Ectodermal cell (in vitro differentiated cells): ENCODE results near the gene MT1A.
"Not testable (repeated sequence)": the region's sequence is repeated elsewhere in the genome, so short reads cannot be mapped to it uniquely, and the experiment has no call there.

Source experiments
- H3K27ac ChIP-seq: 2 replicates; pipeline ENCODE4 v1.7.0; 2013; ENCODE audit warnings: mild to moderate bottlenecking, low read depth, low read length; ENCODE audit not compliant: insufficient read depth, poor library complexity, severe bottlenecking
- H3K27me3 ChIP-seq: 2 replicates; pipeline ENCODE4 v1.7.0; 2013; ENCODE audit warnings: mild to moderate bottlenecking, low read length; ENCODE audit not compliant: insufficient read depth, control insufficient read depth, poor library complexity, severe bottlenecking
- H3K36me3 ChIP-seq: one replicate; pipeline ENCODE4 v1.7.0; 2013; ENCODE audit warnings: low read length; ENCODE audit not compliant: control insufficient read depth, insufficient read depth
- H3K4me1 ChIP-seq: one replicate; pipeline ENCODE4 v1.7.0; 2013; ENCODE audit warnings: low read length; ENCODE audit not compliant: control insufficient read depth, insufficient read depth
- H3K4me3 ChIP-seq: 2 replicates; pipeline ENCODE4 v1.7.0; 2013; ENCODE audit warnings: low read depth, low read length, control low read depth; ENCODE audit not compliant: insufficient read depth
- H3K9me3 ChIP-seq: 2 replicates; pipeline ENCODE4 v1.7.0; 2013; ENCODE audit warnings: mild to moderate bottlenecking, low read length, moderate library complexity; ENCODE audit not compliant: control insufficient read depth
- WGBS, 2 experiments: methylation state at CpG; one replicate each; pipeline ENCODE4 v1.1.7; 2013; ENCODE audit warnings: missing lambda C conversion rate in 2 of 2; 5-methylcytosine and 5-hydroxymethylcytosine counted together

MT1A gene

DNA sequence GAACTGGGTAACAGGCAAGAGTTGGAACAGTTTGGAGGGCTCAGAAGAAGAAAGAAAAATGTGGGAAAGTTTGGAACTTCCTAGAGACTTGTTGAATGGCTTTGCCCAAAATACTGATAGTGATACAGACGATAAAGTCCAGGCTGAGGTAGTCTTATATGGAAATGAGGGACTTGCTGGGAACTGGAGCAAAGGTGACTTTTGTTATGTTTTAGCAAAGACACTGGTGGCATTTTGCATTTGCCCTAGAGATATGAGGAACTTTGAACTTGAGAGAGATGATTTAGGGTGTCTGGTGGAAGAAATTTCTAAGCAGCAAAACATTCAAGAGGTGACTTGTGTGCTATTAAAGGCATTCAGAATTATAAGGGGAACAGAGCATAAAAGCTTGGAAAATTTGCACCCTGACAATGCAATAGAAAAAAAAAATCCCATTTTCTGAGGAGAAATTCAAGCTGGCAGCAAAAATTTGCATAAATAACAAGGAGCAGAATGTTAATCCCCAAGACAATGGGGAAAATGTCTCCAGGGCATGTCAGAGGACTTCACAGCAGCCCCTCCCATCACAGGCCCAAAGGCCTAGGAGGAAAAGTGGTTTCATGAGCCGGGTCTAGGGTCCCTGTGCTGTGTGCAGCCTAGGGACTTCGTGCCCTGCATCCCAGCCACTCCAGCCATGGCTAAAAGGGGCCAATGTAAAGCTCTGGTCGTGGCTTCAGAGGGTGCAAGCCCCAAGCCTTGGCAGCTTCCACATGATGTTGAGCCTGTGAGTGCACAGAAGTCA is 16.6 kb upstream of the MT1A start:
- H3K9me3 ChIP-seq, H3K4me3 ChIP-seq, H3K27ac ChIP-seq, H3K36me3 ChIP-seq: not testable (repeated sequence)
- WGBS, 2 experiments: 40 to 41% methylated on average over 4 of the region's 4 CpGs
- peaks cover 13% of the 10 kb centered on the region for H3K4me1 ChIP-seq
- peaks cover 81% of the 10 kb centered on the region for H3K27me3 ChIP-seq

GRCh38 chr16:56623184-56623583 is 15.3 kb upstream of the MT1A start:
- not testable (repeated sequence) for H3K4me3 ChIP-seq, H3K9me3 ChIP-seq, H3K4me1 ChIP-seq, H3K27ac ChIP-seq, H3K36me3 ChIP-seq
- H3K27me3 ChIP-seq: peaks cover 78% of the 10 kb centered on the region
- 93% methylated on average over 5 of the region's 5 CpGs for WGBS, 2 experiments

DNA sequence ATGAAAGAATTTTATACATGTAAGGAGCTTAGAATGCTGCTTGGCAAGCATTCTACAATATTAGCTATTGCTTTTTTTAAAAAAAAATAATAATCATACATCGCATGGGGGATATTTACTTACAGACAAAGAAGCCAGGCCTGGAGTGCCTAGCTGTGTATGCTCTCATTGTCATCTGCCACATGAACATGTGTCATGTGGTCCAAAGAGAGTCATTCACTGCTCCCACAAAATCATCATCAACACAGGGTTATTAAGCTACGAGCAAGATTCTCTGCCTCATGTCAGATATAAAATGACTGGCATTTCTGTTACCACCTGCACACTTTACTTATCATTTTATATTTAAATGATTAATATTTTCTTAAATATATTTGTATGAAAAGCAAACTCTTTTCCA is 14.8 kb upstream of the MT1A start:
- H3K9me3 ChIP-seq: no peaks in the 10 kb centered on the region
- no peak overlapping the region for H3K4me3 ChIP-seq
- H3K27ac ChIP-seq: no peak overlapping the region
- 96% methylated on average over 2 of the region's 2 CpGs for WGBS, 2 experiments
- no peaks in the 10 kb centered on the region for H3K4me1 ChIP-seq
- H3K36me3 ChIP-seq: no peaks in the 10 kb centered on the region
- peaks cover 78% of the 10 kb centered on the region for H3K27me3 ChIP-seq

DNA sequence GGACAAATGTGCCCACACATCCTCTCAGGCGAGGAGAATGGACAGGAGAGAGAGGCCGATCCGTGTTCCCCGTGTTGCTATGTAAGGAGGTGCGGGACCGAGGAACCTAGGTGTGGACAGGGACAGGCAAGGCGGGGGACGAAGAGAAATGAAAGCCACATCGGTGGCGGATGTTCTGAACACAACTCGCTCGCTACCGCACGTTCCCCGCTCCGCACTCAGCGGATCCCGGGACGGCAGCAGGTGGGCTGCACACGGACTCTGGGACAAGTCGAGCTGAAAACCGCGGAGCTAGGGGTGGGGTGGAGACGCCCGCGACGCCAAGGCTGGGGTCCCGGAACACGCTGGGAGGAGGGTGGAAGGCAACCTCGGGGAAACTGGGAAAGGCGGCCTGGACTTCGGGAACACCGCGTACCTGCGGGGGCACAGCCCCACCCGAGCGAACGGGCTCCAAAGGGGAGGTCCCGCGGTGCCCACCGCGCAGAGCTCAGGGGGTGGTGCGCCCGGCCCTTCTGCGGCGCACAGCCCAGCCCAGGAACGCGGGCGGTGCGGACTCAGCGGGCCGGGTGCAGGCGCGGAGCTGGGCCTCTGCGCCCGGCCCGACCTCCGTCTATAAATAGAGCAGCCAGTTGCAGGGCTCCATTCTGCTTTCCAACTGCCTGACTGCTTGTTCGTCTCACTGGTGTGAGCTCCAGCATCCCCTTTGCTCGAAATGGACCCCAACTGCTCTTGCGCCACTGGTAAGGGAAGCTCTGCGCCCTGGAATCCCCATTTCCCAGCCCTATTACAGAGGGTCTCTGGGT is 13.1 kb upstream of the MT1A start, which contains the start of gene MT1E:
TSS of gene MT1E (plus strand) at position 642 of the 803 bp plus-strand sequence. CDS start at position 713, 71 bp downstream.
- H3K4me3 ChIP-seq: peak within 1 kb of the TSS; percentile 33
- no peaks in the 10 kb centered on the region for H3K36me3 ChIP-seq
- no peak within 1 kb of the TSS for H3K27ac ChIP-seq
- no peaks in the 10 kb centered on the region for H3K9me3 ChIP-seq
- H3K27me3 ChIP-seq: peaks cover 78% of the 10 kb centered on the region
- 2 to 3% methylated on average over 62 of the region's 62 CpGs for WGBS, 2 experiments
- no peaks in the 10 kb centered on the region for H3K4me1 ChIP-seq

- Histone ChIP-seq H3K4me1 (no peaks in the 10 kb centered on the region), H3K4me3 (no peak overlapping the region), H3K27ac (no peak overlapping the region), H3K9me3 (no peaks in the 10 kb centered on the region), H3K36me3 (no peaks in the 10 kb centered on the region), H3K27me3 (peaks cover 81% of the 10 kb centered on the region)
- WGBS, 2 experiments: 19 to 27% methylated on average over 16 of the region's 16 CpGs
Measured at GRCh38 chr16:56625943-56626654, 12.4 kb upstream of the MT1A start.

DNA sequence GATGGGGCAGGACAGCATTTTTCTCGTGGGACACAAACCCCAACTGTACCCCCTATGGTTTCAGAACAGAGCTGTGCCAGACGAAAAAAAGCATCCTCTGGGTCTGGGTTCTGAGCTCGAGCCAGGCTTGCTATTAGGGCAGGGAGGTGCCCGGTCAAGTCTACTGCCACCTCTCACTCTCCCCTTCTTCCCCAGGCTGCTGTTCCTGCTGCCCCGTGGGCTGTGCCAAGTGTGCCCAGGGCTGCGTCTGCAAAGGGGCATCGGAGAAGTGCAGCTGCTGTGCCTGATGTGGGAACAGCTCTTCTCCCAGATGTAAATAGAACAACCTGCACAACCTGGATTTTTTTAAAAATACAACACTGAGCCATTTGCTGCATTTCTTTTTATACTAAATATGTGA is 11.8 kb upstream of the MT1A start:
- H3K4me1 ChIP-seq: no peaks in the 10 kb centered on the region
- WGBS, 2 experiments: 54 to 57% methylated on average over 7 of the region's 7 CpGs
- no peak overlapping the region for H3K27ac ChIP-seq
- peaks cover 82% of the 10 kb centered on the region for H3K27me3 ChIP-seq
- no peaks in the 10 kb centered on the region for H3K36me3 ChIP-seq
- no peak overlapping the region for H3K4me3 ChIP-seq
- no peaks in the 10 kb centered on the region for H3K9me3 ChIP-seq

DNA sequence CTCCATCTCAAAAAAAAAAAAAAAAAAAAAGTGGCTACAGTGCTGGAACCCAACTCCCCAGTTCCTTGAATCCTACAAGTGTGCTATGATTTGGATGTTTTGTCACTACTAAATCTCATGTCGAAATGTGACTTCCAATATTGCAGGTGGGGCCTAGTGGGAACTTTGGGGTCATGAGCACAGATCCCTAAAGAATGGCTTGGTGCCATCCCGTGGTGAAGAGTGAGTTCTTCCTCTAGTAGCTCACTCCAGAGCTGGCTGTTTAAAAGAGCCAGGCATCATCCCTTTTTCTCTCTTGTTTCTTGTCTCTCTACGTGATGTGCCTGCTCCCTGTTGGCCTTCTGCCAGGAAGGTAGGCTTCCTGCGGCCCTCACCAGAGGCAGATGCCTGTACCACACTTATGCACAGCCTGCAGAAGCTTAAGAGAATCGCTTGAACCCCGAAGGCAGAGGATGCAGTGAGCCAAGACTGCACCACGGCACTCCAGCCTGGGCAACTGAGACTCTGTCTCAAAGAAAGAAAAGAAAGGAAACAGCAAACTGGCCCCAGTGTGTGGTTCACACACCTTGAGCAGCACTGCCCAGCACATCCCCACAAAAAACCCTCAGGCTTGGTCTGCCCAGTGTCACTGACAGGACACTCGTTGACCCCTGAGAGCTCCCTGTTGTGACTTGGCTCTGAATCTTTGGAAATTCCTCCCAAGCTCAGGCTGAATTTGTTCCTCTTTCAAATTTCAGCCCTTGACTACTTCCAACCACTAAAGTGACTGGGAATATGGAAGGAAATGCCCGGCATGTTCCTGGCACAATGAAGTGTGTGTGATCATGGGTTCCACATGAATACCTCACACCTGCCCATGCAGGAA is 9.7 kb upstream of the MT1A start:
- Histone ChIP-seq H3K9me3 (no peaks in the 10 kb centered on the region), H3K27me3 (peaks cover 94% of the 10 kb centered on the region)
- 76 to 84% methylated on average over 9 of the region's 9 CpGs for WGBS, 2 experiments

GRCh38 chr16:56629531-56629930 is 8.9 kb upstream of the MT1A start:
- Histone ChIP-seq H3K9me3 (no peaks in the 10 kb centered on the region), H3K36me3 (no peaks in the 10 kb centered on the region), H3K27me3 (peaks cover 96% of the 10 kb centered on the region), H3K4me3 (no peak overlapping the region), H3K27ac (no peak overlapping the region), H3K4me1 (no peaks in the 10 kb centered on the region)
- WGBS, 2 experiments: 86 to 87% methylated on average over 3 of the region's 3 CpGs

More for the DNA sequence above, 9.7 kb upstream of the MT1A start:
- H3K4me1 ChIP-seq: no peaks in the 10 kb centered on the region
- H3K4me3 ChIP-seq: no peak overlapping the region
- H3K36me3 ChIP-seq: no peaks in the 10 kb centered on the region
- no peak overlapping the region for H3K27ac ChIP-seq

- Histone ChIP-seq H3K27me3 (peaks cover 96% of the 10 kb centered on the region), H3K27ac (no peak overlapping the region), H3K4me1 (no peaks in the 10 kb centered on the region), H3K9me3 (no peaks in the 10 kb centered on the region), H3K4me3 (no peak overlapping the region), H3K36me3 (no peaks in the 10 kb centered on the region)
- WGBS, 2 experiments: 78 to 90% methylated on average over 3 of the region's 3 CpGs
Measured at GRCh38 chr16:56630134-56630533, 8.3 kb upstream of the MT1A start.
